Lung (tissue), 12 donors: ENCODE measurements around the gene GRAP. TPM values are rescaled to one million over a fixed set of nuclear protein-coding genes. Genes with fewer than 3 reads are reported as not detected.

ENCODE experiments used
- ATAC-seq: fragments of 200-7000 bp; cut with Tn5 transposase; one replicate; pipeline ENCODE4 v1.9.1; 2020; ENCODE audit warnings: moderate number of reproducible peaks; ENCODE audit not compliant: insufficient read depth, low FRiP score
- DNase-seq, 3 donors: peaks; one replicate each; pipeline ENCODE4 v3.0.0-alpha.2; 2013 to 2017
- H3K27ac ChIP-seq, 2 donors: one replicate each; pipeline ENCODE4 v1.5.1; 2013; ENCODE audit warnings: mild to moderate bottlenecking in 2 of 2, moderate library complexity in 2 of 2, control low read depth in 1 of 2, inconsistent platforms in 1 of 2, low read depth in 1 of 2, low read length in 1 of 2
- H3K27me3 ChIP-seq, 3 donors: one replicate each; pipeline ENCODE4 v1.5.1; 2013; ENCODE audit warnings: low read length in 2 of 3; ENCODE audit not compliant: control insufficient read depth in 3 of 3, insufficient read depth in 3 of 3
- H3K36me3 ChIP-seq, 4 donors: one replicate each; pipeline ENCODE4 v1.5.1; 2013; ENCODE audit warnings: low read length in 4 of 4, mild to moderate bottlenecking in 1 of 4, moderate library complexity in 1 of 4; ENCODE audit not compliant: control insufficient read depth in 4 of 4, insufficient read depth in 4 of 4
- H3K4me1 ChIP-seq, 5 donors: one replicate each; pipeline ENCODE4 v1.5.1; 2013; ENCODE audit warnings: low read length in 5 of 5, mild to moderate bottlenecking in 2 of 5, moderate library complexity in 1 of 5; ENCODE audit not compliant: control insufficient read depth in 5 of 5, insufficient read depth in 5 of 5
- H3K4me3 ChIP-seq: one replicate; pipeline ENCODE4 v1.5.1; 2013; ENCODE audit warnings: mild to moderate bottlenecking, control low read depth, moderate library complexity
- H3K9ac ChIP-seq, 2 donors: one replicate each; pipeline ENCODE4 v1.5.1; 2013; ENCODE audit warnings: low read length in 2 of 2, control low read depth in 1 of 2; ENCODE audit not compliant: insufficient read depth in 1 of 2
- H3K9me3 ChIP-seq, 4 donors: one replicate each; pipeline ENCODE4 v1.5.1; 2013; ENCODE audit warnings: low read length in 3 of 4, mild to moderate bottlenecking in 1 of 4, moderate library complexity in 1 of 4; ENCODE audit not compliant: control insufficient read depth in 4 of 4, insufficient read depth in 3 of 4
- CTCF ChIP-seq: IDR thresholded peaks from 2 replicates; pipeline ENCODE4 v1.5.1; 2012; ENCODE audit warnings: mild to moderate bottlenecking; ENCODE audit errors: control extremely low read depth, extremely low read depth
- WGBS, 2 donors: extraction: QIAGEN DNeasy Blood & Tissue Kit; methylation state at CpG; one replicate each; pipeline ENCODE4 v1.1.7; 2013; 5-methylcytosine and 5-hydroxymethylcytosine counted together
- polyA plus RNA-seq, 2 donors: library from polyadenylated mRNA; stranded (reverse); fragments of 200-250 nt; gene quantifications; one replicate each; pipeline ENCODE4 v1.2.1, GENCODE V29; 2013
- total RNA-seq, 2 donors: library from RNA; depleted of rRNA in 1 of 2; stranded (reverse); fragments of >200 nt in 1 of 2; gene quantifications; one replicate each; pipeline ENCODE4 v1.2.1, GENCODE V29; 2014 to 2021
- donor health status: control.
- donor health status: control.
- donor health status: Bipolar disorder and iron deficiency.
- donor health status: healthy.
- donor health status: DM: yes; HTN: yes; CAD: no.

The GRAP gene
- total and polyA plus RNA-seq, 4 donors: 6.7 to 14.3 (median 9.8) TPM

- TF ChIP-seq CTCF: no peak
These were observed 29.4 kb downstream of the GRAP start for GRCh38 chr17:19017401-19017800.

GRCh38 chr17:19016881-19017280 is 29.9 kb downstream of the GRAP start:
- Histone ChIP-seq H3K36me3 (no peaks in the 10 kb centered on the region), H3K9ac (no peak overlapping the region), H3K27me3 (no peaks in the 10 kb centered on the region), H3K27ac (no peak overlapping the region), H3K4me3 (no peak overlapping the region), H3K9me3 (no peaks in the 10 kb centered on the region), H3K4me1 (peaks cover 0 to 7% (median 0%) of the 10 kb centered on the region in 5 donors)
- ATAC-seq: no peak
- 66 to 77% methylated on average over 7 of the region's 7 CpGs for WGBS, 2 donors
- TF ChIP-seq CTCF: no peak
- no peak for DNase-seq

More at GRCh38 chr17:19017401-19017800, 29.4 kb downstream of the GRAP start:
- DNase-seq (no peak), ATAC-seq (no peak)
- Histone ChIP-seq H3K36me3 (no peaks in the 10 kb centered on the region), H3K9me3 (no peaks in the 10 kb centered on the region), H3K4me3 (no peak overlapping the region), H3K27me3 (no peaks in the 10 kb centered on the region), H3K27ac (no peak overlapping the region), H3K4me1 (peaks cover 0 to 7% (median 0%) of the 10 kb centered on the region in 5 donors), H3K9ac (no peak overlapping the region)
- WGBS, 2 donors: 77 to 78% methylated on average over 12 of the region's 12 CpGs

- DNase-seq: no peak
These were observed 30.5 kb downstream of the GRAP start for GRCh38 chr17:19016297-19016696.

More at GRCh38 chr17:19016297-19016696, 30.5 kb downstream of the GRAP start:
- no peak for ATAC-seq
- Histone ChIP-seq H3K36me3 (no peaks in the 10 kb centered on the region), H3K4me1 (peaks cover 0 to 7% (median 0%) of the 10 kb centered on the region in 5 donors), H3K4me3 (no peak overlapping the region), H3K9ac (no peak overlapping the region), H3K9me3 (no peaks in the 10 kb centered on the region), H3K27ac (no peak overlapping the region), H3K27me3 (no peaks in the 10 kb centered on the region)
- WGBS, 2 donors: 86 to 90% methylated on average over 8 of the region's 8 CpGs
- no peak for TF ChIP-seq CTCF
